ENCODE measurements around the gene VPS37D.

The VPS37D gene

GRCh38 chr7:73680501-73680900 lies 12.9 kb downstream of the VPS37D start:
- in situ Hi-C loops (cut with MboI; ENCODE audit: low sequenced_read_pairs), result no loop called here

GRCh38 chr7:73681031-73681430 lies 13.4 kb downstream of the VPS37D start:
- in situ Hi-C loops (cut with MboI; ENCODE audit: low sequenced_read_pairs), result no loop called here

- in situ Hi-C loops (cut with MboI; ENCODE audit: low sequenced_read_pairs), result no loop called here
Observed at GRCh38 chr7:73682745-73683055, 15.1 kb downstream of the VPS37D start.

- in situ Hi-C loops (cut with MboI; ENCODE audit: low sequenced_read_pairs), result no loop called here
Observed at GRCh38 chr7:73683056-73683787, 15.6 kb downstream of the VPS37D start, which contains the start of the genes BUD23 and DNAJC30. Gene BUD23, plus strand, starts transcription at chr7:73683597. Its CDS starts 29 bp downstream, at chr7:73683626. Gene DNAJC30, minus strand, starts transcription at chr7:73683453. Its CDS starts 30 bp downstream, at chr7:73683423.

DNA sequence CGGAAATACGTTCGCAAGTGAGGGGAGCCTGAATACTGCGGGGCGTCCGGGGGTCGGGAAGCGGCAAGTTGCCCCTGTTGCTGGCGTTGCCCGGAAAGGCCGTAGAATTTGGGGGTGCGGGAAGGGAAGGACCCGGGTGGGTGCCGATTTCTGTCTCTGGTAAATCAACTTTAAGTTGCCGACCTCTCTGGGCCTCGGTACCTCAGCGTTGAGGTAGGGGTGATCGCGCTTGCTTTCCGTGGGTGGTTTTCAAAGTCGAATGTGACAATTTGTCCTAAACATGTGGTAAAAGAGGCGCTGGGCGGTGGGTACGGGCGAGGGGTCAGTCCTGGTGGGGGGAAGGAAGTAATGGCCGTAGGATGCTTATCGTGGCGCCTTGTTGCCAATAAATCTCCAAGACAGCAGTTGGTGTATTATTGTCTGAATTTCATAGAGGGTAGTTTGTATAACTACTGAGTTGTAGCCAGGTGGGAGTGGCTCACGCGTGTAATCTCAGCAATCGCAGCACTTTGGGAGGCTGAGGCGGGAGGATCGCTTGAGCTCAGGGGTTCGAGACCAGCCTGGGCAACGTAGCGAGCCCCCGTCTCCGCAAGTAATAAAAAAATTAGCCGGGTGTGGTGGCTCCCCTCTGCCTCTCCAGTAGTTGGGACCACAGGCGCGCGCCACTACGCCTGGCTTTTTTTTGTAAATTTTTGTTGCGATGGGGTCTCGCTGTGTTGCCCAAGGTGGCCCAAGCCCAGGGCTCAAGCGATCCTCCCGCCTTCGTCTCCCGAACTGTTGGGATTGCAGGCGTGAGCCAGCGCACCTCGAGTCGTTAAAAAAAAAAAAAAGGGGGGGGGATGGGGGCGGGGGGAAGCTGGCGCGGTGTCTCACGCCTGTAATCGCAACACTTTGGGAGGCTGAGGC lies 16.4 kb downstream of the VPS37D start:
- in situ Hi-C loops (cut with MboI; ENCODE audit: low sequenced_read_pairs), result no loop called here

GRCh38 chr7:73685311-73685710 lies 17.7 kb downstream of the VPS37D start:
- in situ Hi-C loops (cut with MboI; ENCODE audit: low sequenced_read_pairs), result no loop called here

- in situ Hi-C loops (cut with MboI; ENCODE audit: low sequenced_read_pairs), result no loop called here
Observed at GRCh38 chr7:73688288-73688687, 20.7 kb downstream of the VPS37D start.

DNA sequence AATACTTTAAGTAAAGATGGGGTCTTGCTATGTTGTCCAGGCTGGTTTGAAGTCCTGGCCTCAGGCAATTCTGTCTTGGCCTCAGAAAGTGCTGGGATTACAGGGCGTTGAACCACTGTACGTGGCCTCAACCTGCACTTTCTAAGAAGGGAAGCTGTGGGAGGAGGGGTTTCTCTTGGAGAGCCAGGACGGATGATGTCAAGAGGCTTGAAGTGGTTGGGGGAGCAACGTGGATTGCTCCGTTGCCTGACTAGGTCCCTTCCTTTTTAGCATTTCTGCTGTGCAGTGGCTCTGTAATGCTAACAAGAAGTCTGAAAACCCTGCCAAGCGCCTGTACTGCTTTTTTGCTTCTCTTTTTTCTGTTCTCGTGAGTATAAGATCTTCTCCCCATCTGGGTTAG lies 23.0 kb downstream of the VPS37D start:
- in situ Hi-C loops (cut with MboI; ENCODE audit: low sequenced_read_pairs), result no loop called here

GRCh38 chr7:73696372-73696771 lies 28.7 kb downstream of the VPS37D start:
- in situ Hi-C loops (cut with MboI; ENCODE audit: low sequenced_read_pairs), result no loop called here

GRCh38 chr7:73698410-73698809 lies 30.8 kb downstream of the VPS37D start:
- in situ Hi-C loops (cut with MboI; ENCODE audit: low sequenced_read_pairs), result no loop called here

GRCh38 chr7:73699370-73700068 lies 31.9 kb downstream of the VPS37D start:
- in situ Hi-C loops (cut with MboI; ENCODE audit: low sequenced_read_pairs), result no loop called here

GRCh38 chr7:73700069-73700423 lies 32.4 kb downstream of the VPS37D start:
- in situ Hi-C loops (cut with MboI; ENCODE audit: low sequenced_read_pairs), result no loop called here

GRCh38 chr7:73700581-73701134 lies 33.0 kb downstream of the VPS37D start:
- in situ Hi-C loops (cut with MboI; ENCODE audit: low sequenced_read_pairs), result no loop called here

DNA sequence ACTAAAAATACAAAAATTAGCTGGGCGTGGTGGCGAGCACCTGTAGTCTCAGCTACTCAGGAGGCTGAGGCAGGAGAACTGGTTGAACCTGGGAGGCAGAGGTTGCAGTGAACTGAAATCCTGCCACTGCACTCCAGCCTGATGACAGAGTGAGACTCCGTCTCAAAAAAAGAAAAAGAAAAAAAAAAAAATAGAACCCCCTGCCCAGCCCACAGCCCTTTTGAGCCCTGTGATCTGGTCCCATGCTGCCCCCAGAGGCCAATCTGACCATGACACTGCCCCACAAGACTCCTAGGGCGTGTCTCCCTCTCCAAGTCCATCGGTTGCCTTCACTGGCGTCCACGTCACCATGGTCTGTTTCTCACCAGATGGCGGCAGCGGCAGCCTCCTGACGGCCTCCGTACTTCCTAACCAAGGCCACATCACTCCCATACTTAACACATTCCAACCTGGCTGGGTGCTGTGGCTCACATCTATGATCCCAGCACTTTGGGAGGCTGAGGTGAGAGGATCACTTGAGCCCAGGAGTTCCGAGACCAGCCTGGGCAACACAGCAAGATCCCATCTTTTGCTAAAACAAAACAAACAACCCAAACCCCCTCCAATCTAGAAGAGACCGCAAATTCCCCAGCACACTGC lies 33.8 kb downstream of the VPS37D start:
- in situ Hi-C loops (cut with MboI; ENCODE audit: low sequenced_read_pairs), result no loop called here

DNA sequence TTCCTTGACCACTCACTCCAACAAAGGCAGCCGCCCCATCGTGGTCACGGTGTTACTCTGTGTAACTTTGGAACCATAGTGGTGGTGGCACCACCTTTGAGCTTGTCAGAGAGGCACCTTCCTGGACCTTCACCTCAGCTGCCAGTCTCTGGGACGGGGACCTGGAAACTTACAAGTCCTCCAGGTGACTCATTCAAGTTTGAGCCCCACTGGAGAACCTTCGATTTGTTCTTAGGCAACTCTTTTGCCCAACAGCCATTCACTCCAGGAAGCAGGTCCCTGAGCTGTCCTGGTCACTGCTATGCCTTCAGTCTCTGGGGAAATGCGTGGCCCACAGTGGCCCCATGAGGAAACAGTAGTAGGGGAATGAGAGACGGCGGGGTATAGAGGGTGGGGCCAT lies 34.6 kb downstream of the VPS37D start:
- in situ Hi-C loops (cut with MboI; ENCODE audit: low sequenced_read_pairs), result no loop called here

DNA sequence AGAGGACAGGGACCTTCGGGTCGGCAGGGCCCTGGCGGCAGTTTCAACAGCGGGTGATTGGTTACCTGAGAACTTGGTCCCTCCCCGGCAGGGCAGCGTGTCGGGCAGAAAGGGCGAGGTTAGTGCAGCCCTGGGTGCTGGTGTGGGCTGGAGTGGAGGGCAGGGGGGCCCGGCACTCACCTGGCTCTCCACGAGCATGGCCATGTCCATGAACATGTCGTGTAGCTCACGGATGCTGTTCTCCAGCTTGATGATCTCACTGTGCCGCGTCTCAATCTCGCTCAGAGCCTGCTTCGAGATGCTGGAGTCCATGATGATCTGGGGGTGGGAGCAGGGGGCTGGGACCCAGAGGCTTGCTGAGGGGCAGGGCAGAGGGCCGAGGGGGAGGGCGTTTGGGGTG lies 35.0 kb downstream of the VPS37D start:
- in situ Hi-C loops (cut with MboI; ENCODE audit: low sequenced_read_pairs), result no loop called here

GRCh38 chr7:73703225-73703624 lies 35.6 kb downstream of the VPS37D start:
- in situ Hi-C loops (cut with MboI; ENCODE audit: low sequenced_read_pairs), result no loop called here

DNA sequence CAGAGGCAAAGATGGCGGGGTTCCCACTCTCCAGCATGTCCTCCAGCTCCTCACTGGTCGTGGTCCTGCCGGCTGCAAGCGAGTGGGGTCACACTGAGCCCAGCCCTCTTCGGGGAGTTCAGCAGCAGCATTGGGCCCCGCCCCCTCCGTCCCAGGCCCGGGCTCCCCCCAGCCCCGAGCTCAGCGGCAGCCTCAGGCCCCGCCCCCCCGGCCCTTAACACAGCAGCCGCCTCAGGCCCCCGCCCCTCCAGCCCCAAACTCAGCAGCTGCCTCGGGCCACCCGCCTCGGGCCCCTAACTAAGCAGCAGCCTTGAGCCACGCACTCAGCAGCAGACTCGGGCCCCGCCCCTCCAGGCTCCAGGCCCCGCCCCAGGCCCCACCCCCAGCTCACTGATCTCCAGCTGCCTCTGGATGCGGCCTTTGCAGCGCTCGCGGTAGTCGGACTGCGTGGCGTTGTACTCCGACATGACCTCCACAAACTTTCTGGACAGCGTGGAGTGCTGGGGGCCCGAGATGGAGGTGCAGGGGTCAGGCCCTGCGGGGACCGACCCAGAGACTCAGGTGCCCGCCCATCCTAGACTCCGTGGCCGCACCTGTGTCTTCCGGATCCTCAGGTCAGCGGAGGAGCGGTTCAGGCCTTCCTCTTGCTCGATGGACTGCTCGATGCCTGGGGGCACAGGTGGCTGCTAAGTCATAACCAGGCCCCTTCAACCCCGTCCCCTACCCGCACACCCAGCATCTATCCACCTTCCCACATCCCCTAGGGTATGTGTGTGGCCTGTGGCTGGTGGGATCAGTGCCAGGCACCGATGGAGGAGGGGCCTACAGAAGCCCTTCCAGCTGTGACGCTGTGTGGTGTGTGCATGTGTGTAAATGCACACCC lies 36.4 kb downstream of the VPS37D start:
- in situ Hi-C loops (cut with MboI; ENCODE audit: low sequenced_read_pairs), result no loop called here

- in situ Hi-C loops (cut with MboI; ENCODE audit: low sequenced_read_pairs), result no loop called here
Observed at GRCh38 chr7:73704640-73705550, 37.3 kb downstream of the VPS37D start.

Data from HL-60/S4 (cell line).